Superior temporal gyrus (tissue), 1 donor: ENCODE measurements around the gene RPL27.

Experiments
- DNase-seq: peaks from one replicate; pipeline ENCODE4 v3.0.0-alpha.2; 2016; ENCODE audit errors: extremely low spot score

The RPL27 gene

GRCh38 chr17:43020789-43021740 is 22.8 kb downstream of the RPL27 start:
- no peak for DNase-seq

DNA sequence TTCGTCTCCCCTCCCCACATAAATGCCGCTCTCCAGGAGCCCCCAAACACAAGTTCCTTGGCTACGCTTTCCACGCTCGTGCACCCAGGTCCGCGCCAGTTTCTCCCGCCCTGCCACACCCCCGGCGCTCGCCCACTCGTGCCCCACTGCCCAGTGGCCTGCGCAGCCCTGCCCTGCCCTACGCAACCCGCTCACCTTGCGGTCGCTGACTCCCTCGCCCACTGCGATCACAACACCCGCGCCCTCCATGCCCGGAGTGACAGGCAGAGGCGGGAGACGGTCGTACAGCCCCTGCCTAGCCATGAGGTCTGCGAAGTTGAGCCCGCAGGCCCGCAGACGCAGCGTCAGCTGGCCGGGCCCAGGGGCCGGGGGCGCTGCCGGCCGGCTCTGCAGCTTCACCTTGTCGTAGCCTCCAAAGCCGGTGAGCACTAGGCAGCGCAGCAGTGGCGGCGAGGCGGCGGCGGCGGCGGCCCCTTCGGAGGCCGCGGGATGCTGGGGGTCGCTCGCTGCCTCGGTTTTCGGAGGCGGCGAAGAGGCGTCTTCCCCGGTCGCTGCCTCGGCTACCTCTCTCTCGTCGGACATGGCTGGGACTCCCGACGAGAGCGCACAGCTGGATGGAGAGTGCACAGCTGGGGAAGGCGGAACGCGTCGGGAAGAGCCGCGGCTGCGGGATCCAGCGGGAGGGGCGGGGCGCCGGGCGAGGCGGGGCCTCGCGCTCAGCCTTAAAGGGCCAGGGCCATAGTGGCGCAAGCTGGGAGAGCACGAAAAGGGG is 23.7 kb downstream of the RPL27 start, which contains the start of gene VAT1:
TSS of gene VAT1 (minus strand) at position 645 of the 772 bp plus-strand sequence. CDS start at position 582, 63 bp downstream.
- peak; percentile 80 for DNase-seq

DNA sequence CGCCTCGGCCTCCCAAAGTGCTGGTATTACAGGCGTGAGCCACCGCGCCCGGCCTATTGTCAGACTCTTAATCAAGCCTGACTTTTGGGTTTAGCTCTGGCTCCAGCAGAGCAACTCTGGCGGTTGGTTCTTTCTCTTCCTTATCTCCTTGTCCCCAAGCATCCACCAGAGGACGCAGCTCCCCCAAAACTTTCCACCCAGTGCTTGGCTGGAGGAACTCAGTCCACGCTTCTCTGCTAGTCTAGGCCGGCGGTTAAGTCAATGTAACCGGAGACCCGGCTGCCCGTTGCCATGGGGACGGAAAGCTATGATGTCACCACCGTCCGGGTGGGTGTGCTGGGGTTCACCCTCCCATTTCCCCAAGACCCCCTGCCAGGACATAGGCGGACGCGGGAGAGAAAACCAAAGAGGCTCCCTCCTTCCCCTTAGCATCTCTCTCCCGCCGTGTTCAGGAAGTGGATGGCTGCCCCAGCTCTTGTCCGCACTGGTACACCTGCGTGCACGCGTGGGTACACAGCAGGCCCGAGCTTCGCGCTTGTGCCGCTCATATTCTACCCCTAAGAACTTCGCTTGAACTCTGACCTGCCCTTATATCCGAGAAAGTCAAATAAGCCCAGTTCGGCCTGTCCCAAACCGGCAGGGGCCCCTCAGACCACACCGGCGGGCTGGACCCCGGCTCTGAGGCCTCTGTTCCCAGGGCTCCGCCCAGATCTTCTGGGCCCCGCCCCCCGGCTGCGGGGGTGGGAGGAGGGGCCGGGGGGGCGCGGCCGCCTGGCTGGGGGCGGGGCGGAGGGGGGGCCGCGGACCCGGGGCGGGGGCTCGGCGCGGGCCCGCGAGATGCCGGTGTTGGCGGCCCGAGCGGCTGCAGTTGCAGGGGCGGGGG is 26.4 kb downstream of the RPL27 start, which contains the start of gene RND2:
TSS of gene RND2 (plus strand) at position 825 of the 883 bp plus-strand sequence. CDS start 117 bp downstream, outside the sequence.
- peak; percentile 93 for DNase-seq

- DNase-seq, result no peak
These were observed 27.1 kb downstream of the RPL27 start for GRCh38 chr17:43025290-43025657.

- DNase-seq, result no peak
These were observed 27.7 kb downstream of the RPL27 start for GRCh38 chr17:43025766-43026537.

GRCh38 chr17:43026595-43026994 is 28.4 kb downstream of the RPL27 start:
- DNase-seq, result no peak

- DNase-seq, result no peak
These were observed 29.1 kb downstream of the RPL27 start for GRCh38 chr17:43027091-43028032.

DNA sequence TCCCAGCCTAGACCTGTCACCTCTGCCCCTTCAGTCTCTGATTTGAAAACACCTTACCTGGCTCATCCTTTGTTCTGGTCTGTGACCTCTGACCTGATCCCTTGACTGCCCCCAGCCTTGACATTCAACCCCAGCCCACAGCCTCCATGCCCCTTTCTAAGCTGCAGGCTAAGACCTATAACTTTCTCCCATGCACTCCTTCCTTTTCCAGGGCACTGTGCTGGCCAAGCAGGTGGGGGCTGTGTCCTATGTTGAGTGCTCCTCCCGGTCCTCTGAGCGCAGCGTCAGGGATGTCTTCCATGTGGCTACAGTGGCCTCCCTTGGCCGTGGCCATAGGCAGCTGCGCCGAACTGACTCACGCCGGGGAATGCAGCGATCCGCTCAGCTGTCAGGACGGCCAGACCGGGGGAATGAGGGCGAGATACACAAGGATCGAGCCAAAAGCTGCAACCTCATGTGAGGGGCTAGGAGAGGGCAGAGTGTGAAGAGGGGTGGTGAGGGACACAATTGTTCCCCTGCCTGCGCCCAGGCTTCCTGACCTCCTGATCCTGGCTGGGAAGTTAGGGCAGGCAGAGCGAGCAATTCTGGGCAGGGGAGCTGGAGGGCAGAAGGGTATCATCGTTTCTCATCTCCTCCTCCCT is 30.1 kb downstream of the RPL27 start:
- no peak for DNase-seq

DNA sequence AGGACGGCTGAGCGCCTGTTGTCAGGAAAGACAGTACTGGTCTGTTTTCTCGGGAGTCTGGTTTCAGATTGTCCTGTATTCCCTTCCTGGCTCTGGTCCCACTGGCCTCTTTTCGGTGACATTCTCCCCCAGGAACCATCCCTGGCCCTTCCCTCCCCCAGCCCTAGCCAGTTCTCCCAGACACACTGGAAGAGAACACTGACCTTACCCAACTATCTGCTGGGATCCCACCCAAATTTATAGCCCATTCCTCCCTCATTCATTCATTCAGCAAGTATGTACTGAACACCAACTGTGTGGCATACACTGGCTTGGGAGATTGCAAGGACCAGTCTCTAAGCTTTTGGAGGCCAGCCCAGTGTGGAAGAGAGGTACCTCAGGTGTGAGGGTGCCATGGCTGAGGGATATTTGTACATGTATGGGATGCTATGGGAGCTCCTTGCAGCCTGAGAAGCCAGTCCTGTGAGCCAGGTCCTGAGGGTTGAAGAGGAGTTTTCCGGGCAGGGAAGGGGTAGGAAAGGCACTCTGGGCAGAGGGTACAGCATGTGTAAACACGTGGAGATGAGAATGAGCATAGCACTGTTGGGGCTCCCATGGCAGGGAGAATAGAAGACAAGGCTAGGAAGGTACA is 32.0 kb downstream of the RPL27 start:
- DNase-seq, result no peak

DNA sequence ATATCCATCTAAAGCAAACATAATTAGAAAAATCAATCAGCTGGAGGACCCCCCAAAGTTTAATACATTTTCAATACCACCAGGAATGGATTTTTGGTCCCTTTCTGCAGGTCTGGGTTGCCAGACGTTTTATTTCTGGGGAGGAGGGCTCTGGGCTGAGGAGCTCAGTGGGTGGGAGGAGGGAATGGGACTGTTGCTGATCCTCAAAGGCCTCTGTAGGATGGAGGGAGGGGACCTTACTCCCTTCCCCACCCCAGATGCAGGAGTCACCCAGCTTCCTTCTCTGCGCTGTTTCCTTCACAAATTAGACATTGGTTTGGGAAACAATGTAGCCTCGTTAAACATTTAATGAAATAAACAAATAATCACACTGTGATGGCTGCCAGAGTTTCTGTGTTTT is 33.4 kb downstream of the RPL27 start:
- no peak for DNase-seq

- peak; percentile 45 for DNase-seq
These were observed 36.0 kb downstream of the RPL27 start for GRCh38 chr17:43033948-43034881.

- no peak for DNase-seq
These were observed 36.7 kb downstream of the RPL27 start for GRCh38 chr17:43034894-43035293.

GRCh38 chr17:43039646-43040045 is 41.4 kb downstream of the RPL27 start:
- DNase-seq, result no peak

DNA sequence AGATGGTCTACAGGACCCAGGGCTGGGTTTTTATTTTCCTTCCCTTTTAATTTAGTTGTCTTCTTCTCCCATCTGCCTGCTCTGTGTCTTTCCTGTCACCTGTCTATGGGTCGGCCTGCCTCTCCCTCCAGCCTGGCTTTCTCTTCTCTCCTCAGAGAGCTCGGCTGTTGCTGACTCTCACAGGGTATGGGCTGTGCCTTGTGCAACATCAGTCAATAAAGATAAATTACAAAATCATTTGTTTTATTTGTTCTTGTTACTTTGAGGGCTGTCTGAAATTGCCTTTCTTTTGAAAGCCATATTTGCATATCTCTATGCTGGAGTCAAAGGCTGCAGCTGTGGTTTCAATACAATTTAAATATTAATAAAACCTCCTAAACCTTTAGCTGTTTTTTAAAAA is 42.4 kb downstream of the RPL27 start:
- no peak for DNase-seq

GRCh38 chr17:43042025-43042628 is 43.9 kb downstream of the RPL27 start:
- DNase-seq, result no peak

GRCh38 chr17:43043307-43043706 is 45.1 kb downstream of the RPL27 start:
- DNase-seq, result no peak

DNA sequence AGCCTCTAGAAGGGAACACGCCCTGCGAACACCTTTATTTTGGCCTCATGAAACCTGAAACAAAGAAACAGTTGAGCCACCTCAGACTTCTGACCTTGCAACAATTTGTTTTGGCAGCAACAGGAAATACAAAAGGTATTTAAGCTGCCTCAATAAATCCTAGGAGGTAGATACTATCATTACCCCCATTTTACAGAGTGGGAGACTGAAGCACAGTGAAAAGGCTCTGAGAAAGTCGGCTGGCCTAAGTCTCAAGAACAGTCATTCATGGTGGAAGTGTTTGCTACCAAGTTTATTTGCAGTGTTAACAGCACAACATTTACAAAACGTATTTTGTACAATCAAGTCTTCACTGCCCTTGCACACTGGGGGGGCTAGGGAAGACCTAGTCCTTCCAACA is 45.8 kb downstream of the RPL27 start:
- no peak for DNase-seq
